Measurements from ENCODE around the gene HTR2C. TPM values are rescaled to one million over a fixed set of nuclear protein-coding genes. Genes with fewer than 3 reads are reported as not detected.

Gene HTR2C
- total and polyA plus RNA-seq, 10 of the 15 experiments (the other 5 are each of a cell fraction or from before 2014, with no cell fraction given): 0.03 TPM; not detected in 9

DNA sequence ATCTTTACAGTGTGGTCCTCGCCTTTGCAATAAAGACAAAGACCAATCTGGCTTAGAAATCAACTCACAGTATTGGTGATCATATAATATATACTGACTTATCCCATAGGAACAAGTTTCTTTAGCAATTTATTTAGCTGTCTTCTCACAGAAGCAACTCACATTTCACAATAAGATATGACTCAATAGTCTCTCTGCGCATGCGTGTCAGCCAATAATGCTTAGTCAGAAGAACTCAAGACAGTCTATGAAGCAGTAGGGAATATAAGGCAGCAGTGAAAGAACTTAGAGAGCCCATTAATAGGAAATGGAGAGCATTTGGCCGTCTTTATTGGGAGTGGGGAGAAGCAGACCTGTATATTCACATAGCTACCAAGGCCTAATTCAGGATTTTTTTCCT, 216.8 kb downstream of the HTR2C start (continued):
- TF ChIP-seq CBX5 (IDR thresholded peaks at IDR 0.05; ENCODE audit: low read depth) (no peak), MXI1 (IDR thresholded peaks at IDR 0.05; ENCODE audit: low read depth, low read length) (no peak), BCL11A (IDR thresholded peaks at IDR 0.05; ENCODE audit: low read depth, low read length) (no peak), IRF5 (IDR thresholded peaks at IDR 0.05; ENCODE audit: borderline replicate concordance) (no peak), ESRRA (IDR thresholded peaks at IDR 0.05; ENCODE audit: low read length) (no peak), ZBED1 (IDR thresholded peaks at IDR 0.05; ENCODE audit: borderline replicate concordance) (no peak), ZZZ3 (IDR thresholded peaks at IDR 0.05; ENCODE audit: control insufficient read depth, insufficient read length, low read depth) (no peak)
- TF ChIP-seq, protein P1, sequence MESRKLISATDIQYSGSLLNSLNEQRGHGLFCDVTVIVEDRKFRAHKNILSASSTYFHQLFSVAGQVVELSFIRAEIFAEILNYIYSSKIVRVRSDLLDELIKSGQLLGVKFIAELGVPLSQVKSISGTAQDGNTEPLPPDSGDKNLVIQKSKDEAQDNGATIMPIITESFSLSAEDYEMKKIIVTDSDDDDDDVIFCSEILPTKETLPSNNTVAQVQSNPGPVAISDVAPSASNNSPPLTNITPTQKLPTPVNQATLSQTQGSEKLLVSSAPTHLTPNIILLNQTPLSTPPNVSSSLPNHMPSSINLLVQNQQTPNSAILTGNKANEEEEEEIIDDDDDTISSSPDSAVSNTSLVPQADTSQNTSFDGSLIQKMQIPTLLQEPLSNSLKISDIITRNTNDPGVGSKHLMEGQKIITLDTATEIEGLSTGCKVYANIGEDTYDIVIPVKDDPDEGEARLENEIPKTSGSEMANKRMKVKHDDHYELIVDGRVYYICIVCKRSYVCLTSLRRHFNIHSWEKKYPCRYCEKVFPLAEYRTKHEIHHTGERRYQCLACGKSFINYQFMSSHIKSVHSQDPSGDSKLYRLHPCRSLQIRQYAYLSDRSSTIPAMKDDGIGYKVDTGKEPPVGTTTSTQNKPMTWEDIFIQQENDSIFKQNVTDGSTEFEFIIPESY (IDR thresholded peaks at IDR 0.05): no peak

DNA sequence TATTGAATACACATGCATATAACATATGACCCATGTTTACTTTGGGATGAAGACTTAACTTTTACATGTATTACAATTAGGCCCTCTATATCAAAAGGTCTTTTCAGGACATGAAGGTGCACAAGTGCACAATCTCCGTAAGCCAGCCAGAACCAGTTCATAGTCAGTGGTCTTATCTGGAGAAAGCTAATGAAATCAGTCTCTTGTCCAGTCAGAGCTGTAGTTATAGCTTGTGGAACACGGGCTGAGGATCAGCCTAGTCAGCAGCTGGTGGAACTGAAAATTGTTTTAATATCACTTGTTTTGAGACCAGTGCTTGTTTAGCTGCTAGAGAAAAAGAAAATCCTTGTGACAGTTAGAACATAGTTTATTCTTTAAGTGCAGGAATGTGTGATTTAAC, 235.6 kb downstream of the HTR2C start:
- 0% methylated on average over 2 of the region's 2 CpGs for WGBS (ENCODE audit: insufficient coverage, insufficient replicate concordance, low lambda C conversion rate, missing lambda C conversion rate)
- H4K20me1 ChIP-seq (ENCODE audit: control insufficient read depth, insufficient read depth): no peaks in the 10 kb centered on the region
- intact Hi-C loops (cut with micrococcal nuclease; ENCODE audit: unreplicated experiment) (no loop called here), in situ Hi-C loops (cut with MboI) (no loop called here)
- FAIRE-seq (no peak), ATAC-seq (no peak), DNase-seq (ENCODE audit: low read depth, low spot score) (no peak)
- no TSS peak for BruUV-seq (replicated peaks)
- H3K27ac ChIP-seq (ENCODE audit: control insufficient read depth, insufficient read depth): no peak overlapping the region
- H3K9me3 ChIP-seq (replicated peaks; ENCODE audit: control insufficient read depth, insufficient read depth, low read length): no peaks in the 10 kb centered on the region
- H3K36me3 ChIP-seq (ENCODE audit: control insufficient read depth in 2 of 2, insufficient read depth in 2 of 2, low read length in 1 of 2): no peaks in the 10 kb centered on the region
- H2AFZ ChIP-seq (ENCODE audit: control insufficient read depth, low read depth, low read length): no peak overlapping the region
- no peaks in the 10 kb centered on the region for H3K27me3 ChIP-seq (replicated peaks in 1 of 2; ENCODE audit: control insufficient read depth in 2 of 2, insufficient read depth in 2 of 2, low read length in 1 of 2)
- ChIA-PET RAD21 (ENCODE audit: unreplicated experiment) (no interaction called here), CTCF (no interaction called here), SMC1A (ENCODE audit: uncharacterized antibody, unreplicated experiment) (no interaction called here), POLR2A (no interaction called here)
- H3K4me3 ChIP-seq: no peak overlapping the region
- no peak for TF ChIP-seq CBFB (IDR thresholded peaks at IDR 0.05; ENCODE audit: low read depth)
- TF ChIP-seq YY1 (IDR thresholded peaks at IDR 0.05; ENCODE audit: low read depth, low read length): no peak
- TF ChIP-seq, protein P2, sequence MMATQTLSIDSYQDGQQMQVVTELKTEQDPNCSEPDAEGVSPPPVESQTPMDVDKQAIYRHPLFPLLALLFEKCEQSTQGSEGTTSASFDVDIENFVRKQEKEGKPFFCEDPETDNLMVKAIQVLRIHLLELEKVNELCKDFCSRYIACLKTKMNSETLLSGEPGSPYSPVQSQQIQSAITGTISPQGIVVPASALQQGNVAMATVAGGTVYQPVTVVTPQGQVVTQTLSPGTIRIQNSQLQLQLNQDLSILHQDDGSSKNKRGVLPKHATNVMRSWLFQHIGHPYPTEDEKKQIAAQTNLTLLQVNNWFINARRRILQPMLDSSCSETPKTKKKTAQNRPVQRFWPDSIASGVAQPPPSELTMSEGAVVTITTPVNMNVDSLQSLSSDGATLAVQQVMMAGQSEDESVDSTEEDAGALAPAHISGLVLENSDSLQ (IDR thresholded peaks at IDR 0.05): no peak
- no peak for TF ChIP-seq DPF2 (IDR thresholded peaks at IDR 0.05)
- TF ChIP-seq ZNF592 (IDR thresholded peaks at IDR 0.05): no peak
- no peak for TF ChIP-seq NR2C2 (IDR thresholded peaks at IDR 0.05; ENCODE audit: borderline replicate concordance, control insufficient read depth, insufficient read length, low read depth)
- H3K4me1 ChIP-seq (ENCODE audit: control insufficient read depth, insufficient read depth, low read length): no peaks in the 10 kb centered on the region
- H3K9ac ChIP-seq (ENCODE audit: control insufficient read depth, insufficient read depth, low read length): no peak overlapping the region
- H3K4me2 ChIP-seq (ENCODE audit: control insufficient read depth, insufficient read depth): no peak overlapping the region
- no peaks in the 10 kb centered on the region for H3K79me2 ChIP-seq (ENCODE audit: control insufficient read depth, insufficient read depth, low read length)

Measured in GM12878 (cell line).